Heart left ventricle (tissue), 13 donors: ENCODE measurements around the gene IFITM2.

Experiments used
- CTCF ChIP-seq, 12 donors: fragments of 200-600 bp; sonication (generic) in 4 of 12; IDR thresholded peaks; one replicate each; pipeline versions ENCODE4 v1.5.0 to v1.8.0; 2018 to 2022; ENCODE audit warnings: antibody characterized with exemption in 12 of 12, mild to moderate bottlenecking in 5 of 12
- POLR2A ChIP-seq, 2 donors: fragments of 450-650 bp; IDR thresholded peaks; one replicate each; pipeline ENCODE4 v1.6.1; 2017; ENCODE audit warnings: antibody characterized with exemption in 2 of 2, mild to moderate bottlenecking in 2 of 2, moderate library complexity in 2 of 2
- donor health status: ischemic (EF 13 %, LVEDD 7.1; RV severe dilation, severe dysfunction).
- donor health status: DM: no; HTN: yes; CAD: no.
- donor health status: DM: no; HTN: no; CAD: no.
- donor health status: ischemic (EF 25% LVEDD 6.9; RV normal size, moderate dysfunction).
- donor health status: ischemic (EF 25% LVEDD 5.7; RV mildly dilated, moderate dysfunction).
- donor health status: ischemic (EF 35%, LVEDD 5.7; RV mildly dilated, moderate dysfunction).
- donor health status: nonischemic (EF 11% LVEDD 7.7; RV severe dilation, severe dysfunction).
- donor health status: DM: yes; HTN: yes; CAD: no.
- donor health status: PGD.
- donor health status: ischemic (EF 29% LVEDD 5.4; RV normal size, mild dysfunction).
- donor health status: nonischemic (EF 23%, LVEDD 6.1; RV moderate dilation, normal function).

DNA sequence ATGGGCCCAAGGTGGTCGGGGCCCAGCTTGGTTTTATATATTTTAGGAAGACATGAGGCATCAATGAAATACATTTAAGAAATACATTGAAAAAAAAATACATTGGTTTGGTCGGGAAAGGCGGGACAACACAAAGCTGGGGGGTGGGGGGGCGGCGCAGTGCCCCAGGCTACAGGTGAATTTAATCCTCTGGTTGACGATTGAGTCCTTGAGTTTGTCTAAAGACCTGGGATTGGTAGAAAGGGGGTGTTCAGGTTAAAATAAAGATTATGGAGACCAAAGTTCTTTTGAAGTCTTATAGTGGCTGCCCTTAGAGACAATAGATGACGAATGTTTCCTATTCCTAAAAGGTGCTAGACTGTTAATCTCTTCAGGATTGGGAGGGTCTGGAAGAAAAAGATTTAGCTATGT lies 9.3 kb downstream of the IFITM2 start:
- no peak for TF ChIP-seq CTCF (IDR thresholded peaks at IDR 0.05)
- TF ChIP-seq POLR2A (IDR thresholded peaks at IDR 0.05), result no peak
